ENCODE measurements around the gene SIRPA.

SIRPA gene

DNA sequence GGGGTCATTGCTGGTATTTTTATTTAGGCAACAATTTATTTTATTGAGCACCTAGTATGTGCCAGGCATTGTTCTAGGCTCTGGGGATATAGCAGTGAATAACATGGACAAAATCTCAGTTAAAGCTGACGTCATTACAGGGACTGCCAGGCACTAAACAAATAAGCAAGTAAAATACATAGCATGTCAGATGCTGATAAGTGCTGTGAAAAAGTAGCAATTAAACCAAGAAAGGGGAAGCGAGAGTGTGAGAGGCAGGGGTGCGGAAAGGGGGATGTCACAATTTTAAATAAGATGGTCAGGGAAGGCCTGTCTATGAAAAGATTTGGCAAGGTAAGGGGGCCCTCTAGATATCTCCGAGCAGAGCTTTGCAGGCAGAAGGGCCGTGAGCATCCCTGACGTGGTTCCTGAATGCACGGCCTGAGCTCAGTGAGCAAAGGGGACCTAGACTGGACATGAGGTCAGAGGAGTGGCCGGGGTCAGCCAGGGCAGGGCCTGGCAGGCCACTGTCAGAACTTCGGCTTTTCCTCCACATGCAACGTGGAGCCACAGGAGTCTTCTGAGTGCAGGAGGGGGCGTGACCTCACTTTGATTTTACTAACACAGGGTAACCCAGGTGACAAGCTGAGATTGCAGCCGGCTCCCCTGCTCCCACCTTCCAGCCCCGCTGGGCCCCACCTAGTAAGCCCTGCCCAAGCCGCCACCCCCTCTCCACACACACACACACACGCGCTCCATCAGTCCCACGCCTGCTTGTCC is 24.2 kb upstream of the SIRPA start:
- no peak for DNase-seq

DNA sequence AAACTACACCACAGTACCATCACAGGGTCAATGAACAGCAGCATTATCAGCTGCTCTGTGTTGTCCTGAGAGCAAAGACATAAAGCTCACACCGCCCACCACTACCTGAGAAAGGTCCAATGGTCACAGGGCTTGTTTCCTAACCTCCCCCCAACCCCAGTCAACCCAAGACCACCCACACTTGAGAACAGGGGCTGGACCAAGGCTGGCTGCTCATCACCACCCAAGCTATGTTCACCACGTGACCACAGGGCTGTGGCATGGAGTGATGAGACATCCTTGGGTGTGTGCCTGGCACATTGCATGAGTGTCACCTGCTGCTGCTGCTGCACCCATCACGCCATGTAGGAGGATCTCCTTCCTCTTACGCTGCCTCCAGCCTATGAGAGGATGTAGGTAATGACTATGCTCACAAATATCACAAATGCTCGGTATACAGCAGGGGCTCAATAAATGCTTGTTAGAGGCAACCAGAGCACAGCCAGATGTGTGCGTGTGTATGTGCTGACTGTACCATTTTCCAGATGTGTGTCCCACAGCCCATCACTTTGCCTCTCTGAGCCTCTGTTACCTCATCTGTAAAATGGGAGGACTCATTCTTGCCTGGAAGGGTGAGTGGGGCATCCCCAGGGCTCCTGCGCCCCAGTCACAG is 23.3 kb upstream of the SIRPA start:
- DNase-seq: no peak

DNA sequence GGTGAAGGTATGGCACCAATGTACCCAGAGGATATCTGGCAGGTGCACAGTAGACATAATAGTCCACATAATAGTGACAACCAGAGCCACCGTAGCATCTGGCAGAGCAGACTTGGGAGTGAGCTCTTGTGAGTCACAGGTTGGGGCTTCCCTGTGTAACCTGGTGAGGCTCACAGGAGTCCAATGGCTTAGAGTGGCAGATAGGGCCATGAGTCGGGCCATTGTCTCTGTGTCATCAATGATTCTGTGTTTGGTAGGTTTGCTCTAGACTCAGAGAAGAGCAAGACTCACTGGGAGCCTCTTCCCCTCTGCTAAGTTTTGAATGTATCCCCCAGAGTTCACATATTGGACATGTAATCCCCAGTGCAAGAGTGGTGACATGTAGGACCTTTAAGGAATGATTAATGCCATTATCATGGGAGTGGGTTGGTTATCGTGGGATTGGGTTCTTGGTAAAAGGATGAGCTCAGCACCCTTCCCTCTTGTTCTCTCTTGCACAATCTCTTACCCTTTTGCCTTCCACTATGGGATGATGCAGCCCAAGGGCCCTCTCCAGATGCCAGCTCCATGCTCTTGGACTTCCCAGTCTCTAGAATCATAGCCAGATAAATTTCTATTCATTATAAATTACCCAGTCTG is 22.6 kb upstream of the SIRPA start:
- no peak for DNase-seq

DNA sequence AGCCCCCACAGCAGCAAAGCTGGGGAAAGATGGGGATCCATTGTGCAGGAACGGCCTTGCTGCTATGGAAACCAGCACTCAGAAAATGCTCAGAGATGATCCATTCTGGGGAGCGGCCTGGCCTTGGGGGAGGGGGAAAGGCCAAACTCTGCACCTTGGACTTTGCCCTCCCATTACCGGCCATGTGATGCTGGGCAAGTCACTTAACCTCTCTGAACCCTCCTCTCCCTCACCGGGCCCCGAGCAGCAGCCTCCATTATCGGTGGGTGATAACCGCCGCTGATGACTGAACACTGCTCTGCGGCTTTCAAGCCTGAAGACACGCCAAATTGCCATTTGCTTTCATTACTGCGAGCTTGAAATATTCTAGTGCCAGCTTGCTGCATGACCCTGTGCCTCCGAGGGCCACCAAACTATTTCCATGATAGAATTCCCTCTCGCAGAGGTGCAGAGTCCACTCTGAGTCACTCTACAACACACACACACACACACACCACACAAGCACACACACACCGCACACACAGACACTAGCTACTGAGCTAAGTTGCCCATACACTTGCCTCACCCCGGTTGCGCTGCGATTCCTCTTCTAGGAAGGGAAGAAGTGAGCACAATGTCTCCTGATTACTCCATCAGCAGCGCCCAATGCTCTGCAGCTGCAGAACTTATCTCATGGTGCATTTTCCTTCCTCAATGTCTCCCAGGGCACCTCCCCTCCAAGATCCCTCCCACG is 20.6 kb upstream of the SIRPA start:
- DNase-seq: no peak

DNA sequence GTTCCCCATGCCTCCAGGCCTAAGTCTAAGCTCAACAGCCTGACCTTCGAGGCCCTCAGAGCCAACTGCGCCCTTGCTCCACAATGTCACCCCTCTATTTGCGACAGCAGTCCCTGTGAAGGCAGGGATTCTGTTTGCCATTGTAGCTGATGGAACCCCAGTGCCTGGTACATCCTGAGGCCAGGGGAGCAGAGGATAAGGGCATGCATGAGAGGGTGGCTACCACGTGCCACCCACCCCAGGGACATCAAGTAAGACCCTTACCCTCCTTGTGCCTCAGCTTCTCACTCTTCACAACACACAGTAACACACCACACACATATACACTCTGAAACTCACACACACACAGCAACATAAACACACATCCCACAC is 20.0 kb upstream of the SIRPA start:
- DNase-seq: no peak

DNA sequence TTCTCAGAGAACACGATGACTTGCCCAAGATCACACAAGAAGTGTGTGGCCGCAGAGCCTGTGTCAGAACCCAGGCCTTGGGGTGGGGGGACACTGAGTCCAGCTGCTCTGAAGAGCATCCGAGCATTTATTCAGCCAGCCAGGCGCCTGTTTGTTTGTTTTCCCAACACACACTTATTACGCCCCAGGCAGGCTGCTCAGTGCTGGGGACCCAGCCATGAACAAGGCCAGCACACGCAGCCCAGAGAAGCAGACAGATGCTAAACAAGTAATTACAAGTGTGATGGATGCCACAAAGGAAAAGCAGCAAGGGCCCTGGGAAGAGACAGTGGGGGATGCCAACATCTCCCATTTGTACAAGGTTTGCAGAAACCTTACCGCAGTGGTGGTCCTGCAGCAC is 19.4 kb upstream of the SIRPA start:
- peak; percentile 34 to 52 for DNase-seq

DNA sequence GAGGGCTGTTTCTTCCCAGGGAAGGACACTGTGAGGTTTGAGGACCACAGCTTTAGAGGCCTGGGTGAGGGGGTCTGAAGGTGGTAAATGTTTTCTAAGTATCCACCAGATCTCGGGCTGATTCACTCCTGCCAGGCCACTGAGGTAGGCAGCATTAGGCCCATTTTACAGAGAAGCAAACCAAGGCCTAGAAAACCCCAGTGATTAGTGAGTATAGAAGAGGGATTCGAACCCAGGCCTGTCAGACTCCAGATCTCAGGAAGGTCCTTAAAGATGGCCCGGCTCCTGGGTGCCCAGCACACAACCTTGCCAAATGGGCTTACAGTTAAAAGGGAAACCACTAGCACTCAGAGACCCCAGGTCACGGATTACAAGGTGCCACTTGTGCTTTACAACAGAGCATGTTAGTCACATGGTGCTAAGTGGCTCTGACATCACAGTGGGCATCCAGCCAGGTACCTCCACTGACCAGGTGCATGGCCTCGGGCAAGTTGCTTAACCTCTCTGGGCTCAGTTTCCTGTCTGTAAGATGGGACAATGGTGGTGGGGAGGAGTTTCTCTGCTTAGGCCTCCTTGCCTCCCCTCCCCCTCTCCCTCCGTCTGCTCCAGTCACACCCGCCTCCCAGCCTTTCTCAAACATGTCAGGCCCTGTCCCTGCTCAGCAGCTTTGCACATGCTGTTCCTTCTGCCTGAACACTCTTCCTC is 18.8 kb upstream of the SIRPA start:
- no peak for DNase-seq

DNA sequence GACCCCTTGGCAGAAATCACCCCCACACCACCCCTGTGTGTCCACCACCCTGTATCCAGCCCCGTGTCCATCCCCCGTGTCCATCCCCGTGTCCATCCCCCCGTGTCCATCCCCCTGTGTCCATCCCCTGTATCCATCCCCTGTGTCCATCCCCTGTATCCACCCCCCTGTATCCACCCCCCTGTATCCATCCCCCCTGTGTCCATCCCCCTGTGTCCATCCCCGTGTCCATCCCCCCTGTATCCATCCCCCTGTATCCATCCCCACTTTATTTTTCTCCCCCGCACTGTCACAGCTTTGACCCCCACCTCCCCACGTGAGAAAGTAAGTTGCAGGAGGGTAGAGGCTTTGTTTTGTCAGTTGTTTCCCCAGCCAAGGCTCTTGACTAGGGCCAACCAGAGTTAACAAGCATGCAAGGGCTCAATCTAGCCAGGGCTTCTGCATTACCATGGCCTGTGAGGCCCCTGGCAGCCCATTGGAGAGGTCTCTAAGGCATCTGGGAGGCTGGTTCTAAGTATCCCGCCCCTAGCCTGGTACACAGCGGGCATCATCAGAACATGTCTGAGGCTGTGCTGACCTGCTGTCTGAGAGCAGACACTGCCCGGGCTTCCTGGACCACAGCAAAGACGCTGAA is 18.1 kb upstream of the SIRPA start:
- DNase-seq: no peak

DNA sequence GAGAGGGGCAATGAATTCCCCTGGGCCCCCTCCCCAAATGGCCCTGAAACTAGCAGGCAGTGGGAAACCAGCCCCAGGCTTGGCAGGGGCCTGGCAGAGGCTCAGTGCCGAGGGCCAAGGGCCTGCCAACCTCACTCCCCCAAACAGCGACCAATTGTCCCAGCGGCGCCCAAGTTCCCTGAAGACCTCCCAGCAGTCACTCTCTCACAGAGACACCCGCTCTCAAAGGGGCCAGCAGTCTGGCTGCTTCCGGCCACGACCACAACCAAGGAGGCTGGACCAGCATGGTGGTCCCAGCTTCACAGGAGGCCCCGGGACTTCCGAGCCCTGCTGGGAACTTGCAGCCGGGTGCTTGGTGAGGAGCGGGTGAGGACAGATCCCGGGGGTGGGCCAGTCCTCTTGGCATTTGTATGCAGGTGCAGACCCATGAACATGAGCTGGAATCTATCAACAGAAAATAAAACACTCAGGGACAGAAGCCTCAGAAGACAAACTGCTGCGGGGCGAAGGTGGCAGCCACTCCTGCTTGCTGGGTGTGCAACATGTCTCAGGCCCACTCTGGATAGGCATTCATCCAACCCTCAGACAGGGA is 17.5 kb upstream of the SIRPA start:
- DNase-seq: no peak

DNA sequence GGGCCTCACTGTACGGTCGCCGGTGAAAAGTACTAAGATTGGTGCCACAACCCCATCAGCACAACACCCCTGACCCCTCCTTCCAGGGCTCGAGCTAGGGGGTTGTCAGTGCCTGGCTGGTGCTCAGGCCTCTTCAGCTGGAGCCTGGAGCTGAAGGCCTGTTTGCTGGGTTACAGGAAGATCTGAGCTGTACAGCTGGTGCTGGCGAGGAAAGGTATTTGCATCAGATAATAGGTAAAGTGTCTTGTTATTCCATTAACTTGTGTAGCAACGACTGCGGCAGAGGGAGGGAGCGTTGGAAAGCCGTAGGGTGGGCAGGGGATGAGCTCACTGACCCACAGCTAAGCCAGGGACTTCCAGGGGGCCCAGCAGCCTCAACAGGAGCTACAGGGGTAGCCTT is 15.8 kb upstream of the SIRPA start:
- DNase-seq: no peak

DNA sequence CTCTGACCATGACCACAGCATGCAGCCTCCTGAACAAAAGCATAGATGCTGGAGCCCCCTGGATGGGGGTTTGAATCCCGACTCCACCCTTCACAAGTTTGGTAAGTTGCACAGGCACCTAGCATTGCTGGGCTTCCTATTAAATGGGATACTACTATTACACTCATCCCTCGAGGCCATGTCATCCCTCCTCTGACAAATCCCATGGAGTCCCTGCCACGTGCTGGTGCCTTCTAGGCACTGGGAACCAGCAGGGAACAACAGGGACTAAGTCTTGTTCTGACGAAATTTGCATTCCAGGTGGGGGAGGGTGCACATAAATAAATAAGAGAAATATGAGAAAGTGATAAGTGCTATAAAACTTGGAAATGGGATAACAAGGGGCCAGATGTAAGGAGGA is 15.3 kb upstream of the SIRPA start:
- DNase-seq: no peak

DNA sequence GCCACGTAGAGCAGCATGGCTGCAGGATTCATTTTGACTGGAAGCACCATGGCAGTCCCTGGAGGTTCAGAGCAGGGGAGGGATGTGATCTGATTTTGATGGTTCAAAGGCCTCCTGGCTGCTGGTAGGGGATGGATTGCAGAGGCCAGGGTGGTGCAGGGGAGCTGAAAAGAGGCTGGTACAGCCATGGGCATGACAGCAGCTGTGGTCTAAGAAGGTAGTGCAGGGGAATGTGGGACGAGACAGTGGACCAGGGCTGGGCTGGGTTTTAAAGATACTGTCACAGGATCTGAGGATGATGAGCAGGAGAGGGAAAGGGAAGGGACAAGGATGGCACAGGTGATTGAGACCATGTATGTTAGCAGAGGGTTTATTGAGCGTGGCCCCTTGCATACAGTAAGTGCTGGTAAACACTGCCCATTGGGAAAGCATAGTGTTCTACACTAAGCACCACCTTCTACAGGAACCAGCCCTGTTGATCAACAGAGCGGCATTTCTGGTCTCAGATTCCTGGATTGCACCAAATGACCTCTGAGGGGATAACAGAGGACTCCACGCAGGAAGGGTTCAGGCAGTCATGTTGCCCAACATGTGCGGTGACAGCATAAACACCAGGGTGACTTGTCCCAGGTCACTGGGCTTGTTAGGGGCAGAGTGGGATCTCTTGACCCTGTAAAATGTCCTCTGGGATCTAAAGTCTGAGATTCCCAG is 14.5 kb upstream of the SIRPA start:
- no peak for DNase-seq

DNA sequence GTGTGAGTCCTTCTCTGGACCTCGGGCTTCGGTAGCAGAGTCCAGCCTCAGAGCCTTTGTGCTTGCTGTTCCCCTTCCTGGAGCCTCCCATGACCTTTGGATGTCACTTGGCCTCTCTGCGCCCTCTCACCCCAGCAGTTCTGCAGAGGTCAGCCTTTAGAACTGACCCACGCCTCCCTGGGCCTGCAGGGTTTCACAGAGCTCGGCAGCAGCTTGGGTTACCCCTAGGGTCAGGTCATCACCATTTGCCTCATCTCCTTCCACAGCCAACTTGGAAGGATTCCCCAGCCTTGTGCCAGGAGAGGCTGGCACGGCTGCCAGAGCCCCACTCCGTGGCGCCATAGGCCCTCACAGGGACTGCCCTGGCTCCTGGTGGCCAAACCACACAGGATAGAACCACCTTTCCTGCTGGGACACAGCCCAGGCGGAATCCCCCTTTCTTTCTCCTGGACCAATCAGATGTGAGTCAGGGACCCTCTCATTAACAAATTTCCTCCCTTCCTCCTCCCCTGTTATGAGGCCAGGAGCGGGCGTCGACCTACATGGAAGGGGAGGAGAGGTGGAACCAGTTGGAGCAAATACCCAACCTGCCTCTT is 13.9 kb upstream of the SIRPA start:
- DNase-seq: peak; percentile 73 to 90

DNA sequence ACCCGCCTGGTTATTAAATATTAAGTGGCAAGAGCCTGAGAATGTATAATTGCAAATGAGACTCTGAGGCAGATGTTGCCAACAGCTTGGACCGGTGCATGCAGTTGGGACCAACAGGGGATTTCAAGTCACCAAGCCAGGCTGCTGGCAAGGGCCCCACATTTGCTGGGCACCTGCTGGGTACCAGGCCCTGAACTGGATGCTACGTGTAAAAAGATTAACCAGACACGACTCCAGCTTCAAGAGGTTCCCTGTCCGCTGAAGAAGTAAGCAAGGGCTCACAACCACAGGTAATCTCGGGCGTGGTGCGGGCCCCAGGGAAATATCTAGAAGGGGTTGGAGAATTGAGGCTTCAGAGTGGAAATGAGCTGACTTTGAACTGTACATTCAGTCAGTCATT is 13.2 kb upstream of the SIRPA start:
- peak; percentile 86 to 92 for DNase-seq

DNA sequence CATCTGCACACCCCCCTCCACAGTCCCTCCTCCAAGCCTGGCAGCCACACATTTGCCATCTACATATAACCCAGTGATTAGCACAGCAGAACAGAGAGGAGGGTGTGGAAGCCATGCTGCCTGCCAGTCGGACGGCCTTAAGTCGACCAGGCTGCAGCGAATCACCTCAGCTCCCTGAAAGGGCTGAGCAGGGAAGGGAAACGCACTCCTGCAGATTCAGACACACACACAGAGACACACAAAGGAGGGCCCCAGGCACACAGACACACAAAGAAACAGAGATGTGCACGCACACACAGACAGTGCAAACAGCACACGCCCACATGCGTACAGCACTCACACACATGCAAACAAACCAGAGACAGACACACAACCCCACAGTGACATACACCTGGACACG is 11.2 kb upstream of the SIRPA start:
- no peak for DNase-seq

DNA sequence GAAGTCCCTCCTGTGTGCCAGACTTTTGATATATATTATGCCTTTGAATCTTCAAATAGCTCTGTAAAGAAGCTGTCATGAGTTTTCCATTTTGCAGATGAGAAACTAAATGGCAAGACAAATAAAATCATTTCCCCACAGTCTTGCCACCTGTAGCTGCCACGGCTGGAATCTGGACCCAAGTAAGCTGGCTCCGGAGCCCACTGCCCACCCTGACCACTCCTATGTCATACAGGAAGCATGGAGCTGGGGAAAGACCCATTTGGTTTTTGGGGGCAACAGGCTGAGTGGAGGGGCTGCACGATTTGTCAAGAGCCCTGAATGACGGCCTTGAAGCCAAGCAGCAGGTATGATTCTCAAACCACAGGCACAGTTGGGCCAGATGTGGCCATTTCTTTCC is 10.0 kb upstream of the SIRPA start:
- DNase-seq: no peak

DNA sequence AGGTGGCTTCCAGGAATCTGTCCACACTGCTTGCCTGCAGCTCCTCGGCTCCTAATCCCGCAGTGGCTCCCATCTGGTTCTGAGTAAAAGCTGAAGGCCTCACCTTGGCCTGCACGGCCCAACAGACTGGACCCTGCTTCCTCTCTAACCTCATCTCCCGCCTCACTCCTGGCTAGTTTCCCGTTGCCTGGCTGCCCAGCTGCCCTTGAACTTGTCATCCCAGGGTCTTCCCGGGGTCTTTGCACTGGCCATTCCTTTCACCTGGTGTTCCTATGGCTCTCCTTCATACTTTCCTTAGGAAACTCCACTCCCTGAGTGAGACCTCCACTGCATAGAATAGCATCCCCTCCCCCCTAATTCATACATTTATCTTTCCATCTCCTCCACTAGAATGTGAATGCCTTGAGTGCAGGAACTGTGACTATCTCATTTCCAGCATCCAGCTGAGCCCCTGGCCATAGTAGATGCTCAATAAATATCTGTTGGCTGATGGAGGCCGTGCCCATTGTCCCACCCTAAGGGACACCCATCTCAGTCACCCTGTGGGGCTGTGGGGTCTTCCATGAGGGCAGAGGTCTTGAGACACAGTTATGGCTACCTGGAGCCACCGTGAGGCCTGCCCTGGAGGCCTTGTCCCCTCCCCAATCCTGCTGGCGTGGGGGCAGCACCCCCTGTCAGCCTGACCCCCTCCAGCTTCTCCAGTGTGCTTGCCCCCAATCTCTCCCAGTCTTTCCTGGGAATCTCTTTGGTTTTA is 9.1 kb upstream of the SIRPA start:
- no peak for DNase-seq

DNA sequence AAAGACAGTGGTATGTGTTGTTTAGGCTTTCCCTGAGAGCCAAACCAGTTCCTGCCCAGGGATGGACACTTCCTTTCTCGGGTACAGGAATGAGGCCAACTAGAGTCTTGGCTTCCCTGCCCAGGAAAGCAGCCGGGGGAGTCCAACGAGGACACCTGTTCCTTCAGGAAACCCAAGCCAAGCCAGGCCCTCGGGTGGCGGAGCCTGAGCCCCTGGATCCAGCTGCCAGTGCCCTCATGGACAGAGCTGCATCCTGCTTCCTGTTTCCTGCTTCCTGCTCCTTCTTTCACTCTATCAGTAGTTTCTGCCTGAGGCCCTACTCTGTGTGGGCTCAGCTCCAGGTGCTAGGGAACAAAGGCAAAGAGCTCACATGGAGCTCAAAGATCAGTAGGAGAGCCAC is 7.9 kb upstream of the SIRPA start:
- peak in 1 of 2 experiments; percentile 67 for DNase-seq

DNA sequence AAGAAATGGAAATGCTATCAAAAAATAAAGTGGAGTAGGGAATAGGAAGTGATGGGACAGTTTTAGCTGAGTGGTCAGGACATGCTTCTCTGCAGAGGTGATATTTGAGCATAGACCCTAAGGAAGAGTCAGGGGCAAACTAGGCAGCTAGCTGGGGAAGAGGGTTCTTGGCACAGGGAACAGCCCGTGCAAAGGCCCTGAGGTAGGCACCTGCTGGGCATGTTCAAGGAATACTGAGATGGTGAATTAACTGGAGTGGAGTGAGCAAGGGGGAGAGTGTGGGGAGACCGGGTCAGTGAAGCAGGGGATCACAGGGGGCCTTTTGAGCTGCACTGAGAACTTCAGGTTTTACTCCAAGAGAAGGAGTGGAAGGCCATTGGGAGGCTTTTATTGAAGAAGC is 7.5 kb upstream of the SIRPA start:
- no peak for DNase-seq

DNA sequence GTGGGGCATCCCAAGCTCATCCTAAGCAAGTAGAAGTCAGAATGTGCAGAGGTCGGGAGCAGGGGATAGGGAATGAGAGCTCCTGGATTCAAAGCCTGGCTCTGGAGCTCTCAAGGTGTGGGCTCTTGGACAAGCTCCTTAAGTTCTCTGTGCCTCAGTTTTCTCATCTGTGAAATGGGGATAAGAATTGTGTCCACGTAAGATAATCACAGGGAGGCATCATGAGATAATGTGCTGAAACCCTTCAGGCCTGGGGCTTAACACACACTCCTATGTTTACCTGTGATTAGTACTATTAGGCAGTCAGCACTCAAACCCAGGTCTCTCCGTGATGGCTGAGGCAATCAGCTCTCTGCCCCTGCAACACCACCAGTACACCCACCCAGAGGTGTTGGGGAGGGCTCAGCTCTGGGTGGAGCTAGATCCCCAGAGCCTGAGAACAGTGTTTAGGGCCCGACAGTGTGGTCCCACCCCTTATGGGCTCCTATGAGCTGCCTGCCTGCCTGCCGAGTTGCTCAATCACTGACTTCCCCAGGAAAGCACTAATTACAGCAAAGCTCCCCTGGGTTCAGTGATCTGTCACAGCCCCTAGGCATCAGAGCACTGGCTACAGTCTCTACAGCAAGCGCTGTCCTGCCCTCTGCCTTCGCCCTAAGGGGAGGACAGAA is 6.3 kb upstream of the SIRPA start:
- DNase-seq: no peak
